Measurements from ENCODE around the gene CUEDC1. TPM values are rescaled to one million over a fixed set of nuclear protein-coding genes. Genes with fewer than 3 reads are reported as not detected.

CUEDC1 gene
- total and polyA plus RNA-seq, 2 of the 13 experiments (the other 11 are each of a cell fraction or from before 2014, with no cell fraction given), result 7.4 to 12.9 TPM

DNA sequence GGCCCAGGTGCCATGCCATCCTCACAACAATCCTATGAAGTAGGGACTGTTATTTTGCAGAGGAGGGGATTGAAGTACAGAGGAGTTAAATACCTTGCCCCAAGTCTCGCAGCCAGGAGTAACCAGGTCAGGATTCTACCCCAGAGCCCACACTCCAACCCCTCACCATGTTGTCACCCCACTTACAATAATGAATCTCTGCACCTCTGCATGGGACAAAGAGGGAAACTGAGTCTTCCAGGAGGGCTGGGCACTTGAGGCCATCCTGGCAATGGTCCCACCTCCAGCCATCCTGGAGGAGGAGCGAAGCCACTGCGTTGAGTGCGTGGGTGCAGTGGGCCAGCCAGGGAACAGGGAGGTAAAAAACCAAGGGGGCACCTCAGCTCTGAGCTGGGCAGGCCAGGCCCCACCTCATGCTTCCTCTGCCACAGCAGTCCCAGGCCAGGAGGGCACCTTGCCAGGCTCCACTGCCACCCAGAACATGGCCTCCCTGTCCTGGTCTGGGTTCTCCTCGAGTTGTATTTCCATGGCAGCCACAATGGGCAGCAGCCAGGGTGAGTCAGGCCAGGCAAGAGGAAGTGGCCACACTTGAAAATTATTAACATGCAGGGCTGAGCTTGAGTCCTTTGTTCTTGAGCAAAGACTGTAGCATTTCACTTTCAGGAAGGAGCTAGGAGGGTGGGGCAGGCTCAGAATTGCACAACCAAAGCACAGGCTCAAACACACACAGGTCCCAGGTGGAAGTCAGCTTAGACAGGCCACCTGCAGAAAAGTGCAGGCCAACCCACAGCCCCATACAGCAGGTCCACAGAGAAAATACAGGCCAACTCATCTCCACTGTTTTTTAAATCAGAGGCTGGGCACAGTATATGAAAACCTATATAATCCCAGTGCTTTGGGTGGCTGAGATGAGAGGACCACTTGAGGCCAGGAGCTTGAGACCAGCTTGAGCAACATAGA lies 52.1 kb downstream of the CUEDC1 start (continued):
- TF ChIP-seq, protein P1, sequence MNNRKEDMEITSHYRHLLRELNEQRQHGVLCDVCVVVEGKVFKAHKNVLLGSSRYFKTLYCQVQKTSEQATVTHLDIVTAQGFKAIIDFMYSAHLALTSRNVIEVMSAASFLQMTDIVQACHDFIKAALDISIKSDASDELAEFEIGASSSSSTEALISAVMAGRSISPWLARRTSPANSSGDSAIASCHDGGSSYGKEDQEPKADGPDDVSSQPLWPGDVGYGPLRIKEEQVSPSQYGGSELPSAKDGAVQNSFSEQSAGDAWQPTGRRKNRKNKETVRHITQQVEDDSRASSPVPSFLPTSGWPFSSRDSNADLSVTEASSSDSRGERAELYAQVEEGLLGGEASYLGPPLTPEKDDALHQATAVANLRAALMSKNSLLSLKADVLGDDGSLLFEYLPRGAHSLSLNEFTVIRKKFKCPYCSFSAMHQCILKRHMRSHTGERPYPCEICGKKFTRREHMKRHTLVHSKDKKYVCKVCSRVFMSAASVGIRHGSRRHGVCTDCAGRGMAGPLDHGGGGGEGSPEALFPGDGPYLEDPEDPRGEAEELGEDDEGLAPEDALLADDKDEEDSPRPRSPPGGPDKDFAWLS (CRISPR knock-in tag; IDR thresholded peaks at IDR 0.05; ENCODE audit: borderline replicate concordance), result peak; percentile 91; the same call in 1 of the 2 replicates
- TF ChIP-seq, protein P2, sequence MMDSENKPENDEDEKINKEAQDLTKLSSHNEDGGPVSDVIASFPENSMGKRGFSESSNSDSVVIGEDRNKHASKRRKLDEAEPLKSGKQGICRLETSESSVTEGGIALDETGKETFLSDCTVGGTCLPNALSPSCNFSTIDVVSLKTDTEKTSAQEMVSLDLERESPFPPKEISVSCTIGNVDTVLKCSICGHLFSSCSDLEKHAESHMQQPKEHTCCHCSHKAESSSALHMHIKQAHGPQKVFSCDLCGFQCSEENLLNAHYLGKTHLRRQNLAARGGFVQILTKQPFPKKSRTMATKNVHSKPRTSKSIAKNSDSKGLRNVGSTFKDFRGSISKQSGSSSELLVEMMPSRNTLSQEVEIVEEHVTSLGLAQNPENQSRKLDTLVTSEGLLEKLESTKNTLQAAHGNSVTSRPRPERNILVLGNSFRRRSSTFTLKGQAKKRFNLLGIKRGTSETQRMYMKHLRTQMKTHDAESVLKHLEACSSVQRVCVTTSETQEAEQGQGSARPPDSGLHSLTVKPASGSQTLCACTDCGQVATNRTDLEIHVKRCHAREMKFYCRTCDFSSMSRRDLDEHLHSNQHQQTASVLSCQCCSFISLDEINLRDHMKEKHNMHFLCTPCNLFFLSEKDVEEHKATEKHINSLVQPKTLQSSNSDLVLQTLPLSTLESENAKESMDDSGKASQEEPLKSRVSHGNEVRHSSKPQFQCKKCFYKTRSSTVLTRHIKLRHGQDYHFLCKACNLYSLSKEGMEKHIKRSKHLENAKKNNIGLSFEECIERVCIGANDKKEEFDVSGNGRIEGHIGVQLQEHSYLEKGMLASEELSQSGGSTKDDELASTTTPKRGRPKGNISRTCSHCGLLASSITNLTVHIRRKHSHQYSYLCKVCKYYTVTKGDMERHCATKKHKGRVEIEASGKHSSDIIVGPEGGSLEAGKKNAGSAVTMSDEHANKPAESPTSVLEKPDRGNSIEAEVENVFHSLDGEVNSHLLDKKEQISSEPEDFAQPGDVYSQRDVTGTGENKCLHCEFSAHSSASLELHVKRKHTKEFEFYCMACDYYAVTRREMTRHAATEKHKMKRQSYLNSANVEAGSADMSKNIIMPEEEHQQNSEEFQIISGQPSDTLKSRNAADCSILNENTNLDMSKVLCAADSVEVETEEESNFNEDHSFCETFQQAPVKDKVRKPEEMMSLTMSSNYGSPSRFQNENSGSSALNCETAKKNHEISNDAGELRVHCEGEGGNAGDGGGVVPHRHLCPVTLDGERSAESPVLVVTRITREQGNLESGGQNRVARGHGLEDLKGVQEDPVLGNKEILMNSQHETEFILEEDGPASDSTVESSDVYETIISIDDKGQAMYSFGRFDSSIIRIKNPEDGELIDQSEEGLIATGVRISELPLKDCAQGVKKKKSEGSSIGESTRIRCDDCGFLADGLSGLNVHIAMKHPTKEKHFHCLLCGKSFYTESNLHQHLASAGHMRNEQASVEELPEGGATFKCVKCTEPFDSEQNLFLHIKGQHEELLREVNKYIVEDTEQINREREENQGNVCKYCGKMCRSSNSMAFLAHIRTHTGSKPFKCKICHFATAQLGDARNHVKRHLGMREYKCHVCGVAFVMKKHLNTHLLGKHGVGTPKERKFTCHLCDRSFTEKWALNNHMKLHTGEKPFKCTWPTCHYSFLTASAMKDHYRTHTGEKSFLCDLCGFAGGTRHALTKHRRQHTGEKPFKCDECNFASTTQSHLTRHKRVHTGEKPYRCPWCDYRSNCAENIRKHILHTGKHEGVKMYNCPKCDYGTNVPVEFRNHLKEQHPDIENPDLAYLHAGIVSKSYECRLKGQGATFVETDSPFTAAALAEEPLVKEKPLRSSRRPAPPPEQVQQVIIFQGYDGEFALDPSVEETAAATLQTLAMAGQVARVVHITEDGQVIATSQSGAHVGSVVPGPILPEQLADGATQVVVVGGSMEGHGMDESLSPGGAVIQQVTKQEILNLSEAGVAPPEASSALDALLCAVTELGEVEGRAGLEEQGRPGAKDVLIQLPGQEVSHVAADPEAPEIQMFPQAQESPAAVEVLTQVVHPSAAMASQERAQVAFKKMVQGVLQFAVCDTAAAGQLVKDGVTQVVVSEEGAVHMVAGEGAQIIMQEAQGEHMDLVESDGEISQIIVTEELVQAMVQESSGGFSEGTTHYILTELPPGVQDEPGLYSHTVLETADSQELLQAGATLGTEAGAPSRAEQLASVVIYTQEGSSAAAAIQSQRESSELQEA (CRISPR knock-in tag; IDR thresholded peaks at IDR 0.05; ENCODE audit: not compliant biosample characterization), result peak; percentile 46
- no peak for TF ChIP-seq FOXA1 (IDR thresholded peaks at IDR 0.05)
- peak; percentile 50; the same call in 1 of the 2 replicates for TF ChIP-seq FOXA1 (CRISPR knock-in tag; IDR thresholded peaks at IDR 0.05)
- TF ChIP-seq, protein P3, sequence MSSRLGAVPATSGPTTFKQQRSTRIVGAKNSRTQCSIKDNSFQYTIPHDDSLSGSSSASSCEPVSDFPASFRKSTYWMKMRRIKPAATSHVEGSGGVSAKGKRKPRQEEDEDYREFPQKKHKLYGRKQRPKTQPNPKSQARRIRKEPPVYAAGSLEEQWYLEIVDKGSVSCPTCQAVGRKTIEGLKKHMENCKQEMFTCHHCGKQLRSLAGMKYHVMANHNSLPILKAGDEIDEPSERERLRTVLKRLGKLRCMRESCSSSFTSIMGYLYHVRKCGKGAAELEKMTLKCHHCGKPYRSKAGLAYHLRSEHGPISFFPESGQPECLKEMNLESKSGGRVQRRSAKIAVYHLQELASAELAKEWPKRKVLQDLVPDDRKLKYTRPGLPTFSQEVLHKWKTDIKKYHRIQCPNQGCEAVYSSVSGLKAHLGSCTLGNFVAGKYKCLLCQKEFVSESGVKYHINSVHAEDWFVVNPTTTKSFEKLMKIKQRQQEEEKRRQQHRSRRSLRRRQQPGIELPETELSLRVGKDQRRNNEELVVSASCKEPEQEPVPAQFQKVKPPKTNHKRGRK (CRISPR knock-in tag; IDR thresholded peaks at IDR 0.05), result 0 out of 2 replicates have a peak, but pooled peaks have one; percentile 5
- TF ChIP-seq CEBPB (IDR thresholded peaks at IDR 0.05; ENCODE audit: borderline replicate concordance, low read depth, low read length), result peak; percentile 100
- TF ChIP-seq XRCC5 (optimal IDR thresholded peaks at IDR 0.05; ENCODE audit: low read length), result peak; percentile 89
- no peak for TF ChIP-seq TBX3 (IDR thresholded peaks at IDR 0.05; ENCODE audit: borderline replicate concordance)
- TF ChIP-seq CREM (IDR thresholded peaks at IDR 0.05), result peak; percentile 58; the same call in 1 of the 2 replicates
- TF ChIP-seq CREM (CRISPR knock-in tag; IDR thresholded peaks at IDR 0.05), result no peak
- no peak for TF ChIP-seq ARID2 (CRISPR knock-in tag; IDR thresholded peaks at IDR 0.05; ENCODE audit: borderline replicate concordance)
- 0 out of 2 replicates have a peak, but pooled peaks have one; percentile 90 for TF ChIP-seq KLF11 (CRISPR knock-in tag; IDR thresholded peaks at IDR 0.05)

Measured in HepG2 (cell line).